ENCODE measurements around the gene ARHGAP15. TPM values are rescaled to one million over a fixed set of nuclear protein-coding genes. Genes with fewer than 3 reads are reported as not detected.

ARHGAP15 gene
- total RNA-seq, 2 donors from 2014 or later: 2.6 to 6.9 TPM

- H3K4me3 ChIP-seq: no peak overlapping the region
- no peak for DNase-seq (ENCODE audit: low spot score)
- no peaks in the 10 kb centered on the region for H3K9me3 ChIP-seq
- no peaks in the 10 kb centered on the region for H3K36me3 ChIP-seq
- no peak overlapping the region for H3K27ac ChIP-seq
- H3K27me3 ChIP-seq: no peaks in the 10 kb centered on the region
- no peaks in the 10 kb centered on the region for H3K4me1 ChIP-seq
- TF ChIP-seq CTCF (IDR thresholded peaks at IDR 0.05): no peak
Measured at GRCh38 chr2:143603035-143603655, 473.9 kb downstream of the ARHGAP15 start.

DNA sequence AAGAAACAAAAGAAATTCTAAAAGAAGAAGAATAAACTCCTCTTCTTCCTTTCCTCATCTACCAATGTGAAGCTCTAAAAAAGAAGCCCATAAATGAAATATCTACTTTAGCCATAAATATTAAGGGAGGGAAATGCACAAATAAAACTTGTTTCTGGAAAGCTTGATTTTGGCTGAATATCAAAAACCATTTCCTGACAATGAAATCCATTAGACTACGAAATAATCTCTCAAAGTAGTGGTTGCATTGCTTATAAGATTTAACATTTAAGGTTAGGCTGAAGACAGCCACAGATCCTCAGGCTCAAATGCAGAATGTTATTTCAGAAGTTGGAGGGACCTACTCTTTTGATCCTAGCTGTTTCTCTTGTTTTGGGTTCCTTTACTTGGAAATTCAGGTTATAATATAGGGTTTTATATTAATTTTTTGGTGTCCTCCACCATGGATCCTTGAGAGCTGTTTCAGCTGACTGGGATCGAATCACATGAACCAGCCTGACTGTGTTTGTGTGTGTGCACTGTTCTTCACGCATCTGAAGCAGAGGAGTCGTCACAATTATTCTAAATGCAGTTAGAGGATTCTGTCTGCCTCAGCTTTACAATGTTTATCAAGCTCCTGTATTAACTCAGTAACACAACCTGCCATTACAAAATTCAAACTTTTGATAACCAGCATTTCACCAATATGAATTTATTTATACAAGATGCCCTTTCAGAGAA is 474.8 kb downstream of the ARHGAP15 start:
- Histone ChIP-seq H3K27ac (no peak overlapping the region), H3K36me3 (no peaks in the 10 kb centered on the region), H3K27me3 (no peaks in the 10 kb centered on the region), H3K4me3 (no peak overlapping the region), H3K4me1 (no peaks in the 10 kb centered on the region), H3K9me3 (no peaks in the 10 kb centered on the region)
- DNase-seq (ENCODE audit: low spot score): no peak
- no peak for TF ChIP-seq CTCF (IDR thresholded peaks at IDR 0.05)

DNA sequence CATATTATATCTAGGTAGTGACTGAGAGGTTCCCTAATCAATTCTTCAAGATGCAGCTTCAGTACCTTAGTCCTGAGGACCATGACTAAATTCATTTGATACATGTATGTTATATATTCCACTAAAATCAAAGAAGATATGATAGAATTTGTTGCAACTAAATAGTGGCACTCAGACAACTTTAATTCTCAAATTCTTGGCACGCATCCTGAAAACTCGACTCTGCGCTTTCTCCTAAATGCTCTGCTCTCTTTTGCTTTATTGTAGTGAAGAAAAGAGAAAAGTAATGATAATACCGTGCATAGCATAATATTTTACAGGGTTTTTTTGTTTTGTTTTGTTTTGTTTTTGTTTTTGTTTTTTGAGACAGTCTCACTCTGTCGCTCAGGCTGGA is 475.3 kb downstream of the ARHGAP15 start:
- TF ChIP-seq CTCF (IDR thresholded peaks at IDR 0.05): no peak
- Histone ChIP-seq H3K27me3 (no peaks in the 10 kb centered on the region), H3K4me3 (no peak overlapping the region), H3K36me3 (no peaks in the 10 kb centered on the region), H3K9me3 (no peaks in the 10 kb centered on the region), H3K4me1 (no peaks in the 10 kb centered on the region), H3K27ac (no peak overlapping the region)
- DNase-seq (ENCODE audit: low spot score): no peak

DNA sequence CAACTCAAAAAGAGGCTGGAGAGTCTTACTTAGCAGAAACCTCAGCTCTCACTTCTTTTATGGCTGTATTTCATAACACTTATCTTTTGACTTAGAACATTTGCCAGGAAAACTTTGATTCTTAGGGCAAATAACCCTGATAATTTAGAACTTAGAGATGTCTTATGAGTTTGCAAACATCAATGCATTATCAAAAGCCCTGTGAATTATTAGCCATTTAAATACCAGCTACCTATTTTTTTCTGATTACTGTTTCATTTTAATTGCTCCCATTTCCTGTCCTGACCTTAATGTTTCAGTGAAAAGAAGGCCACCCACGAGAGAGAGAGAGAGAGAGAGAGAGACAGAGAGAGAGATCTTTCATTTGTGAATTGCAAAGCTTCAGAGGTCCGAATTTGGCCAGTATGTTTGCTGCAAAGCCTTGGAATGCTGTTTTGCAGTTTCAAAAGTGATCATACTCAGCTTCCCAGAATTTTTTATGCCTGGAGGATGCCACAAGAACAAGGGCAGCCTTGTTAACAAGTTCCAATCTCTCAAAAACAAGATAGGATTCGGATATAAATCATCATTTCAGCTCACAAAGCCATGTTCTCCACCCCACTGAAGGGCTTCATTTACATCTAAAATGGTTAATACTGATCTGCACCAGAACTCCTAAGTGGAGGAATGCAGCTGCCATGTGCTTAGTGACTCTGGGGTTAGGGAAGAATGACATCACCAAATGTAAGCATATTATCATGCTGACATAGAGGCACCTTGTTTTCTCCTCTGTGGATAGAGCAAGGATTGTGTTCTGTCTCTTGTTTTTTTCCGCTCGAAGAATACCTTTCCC is 478.2 kb downstream of the ARHGAP15 start:
- no peak overlapping the region for H3K4me3 ChIP-seq
- no peaks in the 10 kb centered on the region for H3K36me3 ChIP-seq
- no peak for DNase-seq (ENCODE audit: low spot score)
- H3K9me3 ChIP-seq: no peaks in the 10 kb centered on the region
- H3K27ac ChIP-seq: no peak overlapping the region
- H3K27me3 ChIP-seq: no peaks in the 10 kb centered on the region
- TF ChIP-seq CTCF (IDR thresholded peaks at IDR 0.05): no peak
- H3K4me1 ChIP-seq: no peaks in the 10 kb centered on the region

DNA sequence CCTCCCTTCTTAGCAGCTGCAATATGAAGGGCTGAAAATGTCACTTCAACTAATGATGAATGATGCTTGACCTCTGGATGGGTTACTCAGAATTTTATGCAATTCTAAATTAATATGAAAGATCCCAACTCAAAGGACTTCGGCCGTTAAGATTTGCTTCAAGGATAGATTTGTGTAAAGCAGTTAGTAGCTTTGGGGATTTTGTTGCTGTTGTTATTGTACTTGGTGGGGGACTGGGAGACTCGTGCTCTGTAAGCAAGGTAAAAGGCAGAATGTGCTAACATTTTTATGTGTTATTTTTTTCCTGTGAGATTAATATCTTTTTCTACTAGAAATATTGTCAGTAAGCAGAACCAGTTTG is 478.8 kb downstream of the ARHGAP15 start:
- Histone ChIP-seq H3K27ac (no peak overlapping the region), H3K36me3 (no peaks in the 10 kb centered on the region), H3K4me1 (no peaks in the 10 kb centered on the region), H3K9me3 (no peaks in the 10 kb centered on the region), H3K27me3 (no peaks in the 10 kb centered on the region), H3K4me3 (no peak overlapping the region)
- TF ChIP-seq CTCF (IDR thresholded peaks at IDR 0.05): no peak
- no peak for DNase-seq (ENCODE audit: low spot score)

All from right atrium auricular region (tissue), 2 donors.